Measurements from ENCODE around the gene IFNA10. TPM values are rescaled to one million over a fixed set of nuclear protein-coding genes. Genes with fewer than 3 reads are reported as not detected.

Gene IFNA10
- total RNA-seq = not detected in 2 replicates

GRCh38 chr9:21207043-21207442 lies at the start of gene IFNA10:
Gene IFNA10 (minus strand): TSS chr9:21207143. CDS start chr9:21207097, 46 bp downstream.

GRCh38 chr9:21239911-21240310 lies 33.0 kb upstream of the IFNA10 start, which contains the start of gene IFNA14:
Gene IFNA14 (minus strand): TSS chr9:21240005. CDS start chr9:21239935, 70 bp downstream.

GRCh38 chr9:21228122-21228521 lies 21.2 kb upstream of the IFNA10 start, which contains the start of gene IFNA17:
Gene IFNA17 (minus strand): TSS chr9:21228222. CDS start chr9:21228173, 49 bp downstream.

GRCh38 chr9:21217211-21217610 lies 10.3 kb upstream of the IFNA10 start, which contains the start of gene IFNA16:
Gene IFNA16 (minus strand): TSS chr9:21217311. CDS start chr9:21217305, 6 bp downstream.

DNA sequence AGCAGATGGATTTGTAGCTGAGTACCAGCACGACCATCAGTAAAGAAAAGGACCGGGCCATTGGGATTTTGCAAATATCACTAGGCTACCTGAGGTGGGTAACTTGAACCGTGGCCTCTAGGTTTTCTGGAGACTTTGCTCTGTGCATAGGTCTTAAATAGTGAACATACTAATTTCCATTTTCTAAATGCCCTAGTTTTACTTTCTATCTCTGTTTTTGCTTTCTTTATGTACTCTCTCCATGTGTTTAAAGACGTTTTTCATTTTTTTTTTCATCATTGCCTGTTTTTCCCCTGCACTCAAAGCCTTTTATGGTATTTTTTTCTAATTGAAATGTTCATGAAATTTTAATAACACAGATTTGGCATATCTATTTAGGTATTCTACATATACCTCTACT lies 4.8 kb downstream of the IFNA10 start, which contains the start of gene IFNA7:
Gene IFNA7 (minus strand): TSS at position 101 of the 400 bp plus-strand sequence. CDS start 40 bp downstream, at position 61.

GRCh38 chr9:21187487-21187886 lies 19.5 kb downstream of the IFNA10 start, which contains the start of gene IFNA4:
Gene IFNA4 (minus strand): TSS chr9:21187587. CDS start chr9:21187531, 56 bp downstream.

DNA sequence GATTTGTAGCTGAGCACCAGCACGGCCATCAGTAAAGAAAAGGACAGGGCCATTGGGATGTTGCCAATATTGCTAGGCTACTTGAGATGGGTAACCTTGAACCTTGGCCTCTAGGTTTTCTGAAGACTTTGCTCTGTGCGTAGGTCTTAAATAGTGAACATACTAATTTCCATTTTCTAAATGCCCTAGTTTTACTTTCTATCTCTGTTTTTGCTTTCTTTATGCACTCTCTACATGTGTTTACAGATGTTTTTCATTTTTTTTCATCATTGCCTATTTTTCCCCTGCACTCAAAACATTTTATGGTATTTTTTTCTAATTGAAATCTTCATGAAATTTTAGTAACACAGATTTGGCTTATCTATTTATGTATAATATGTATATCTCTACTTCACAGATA lies 40.4 kb downstream of the IFNA10 start, which contains the start of gene IFNA21:
Gene IFNA21 (minus strand): TSS at position 101 of the 400 bp plus-strand sequence. CDS start 48 bp downstream, at position 53.

Other genes with a start within 250 kb of the IFNA10 start
- gene HACD4, start 175.5 kb downstream of the IFNA10 start, total RNA-seq = 0.45 and 0.56 TPM in 2 replicates
- gene IFNB1, start 129.2 kb downstream of the IFNA10 start, total RNA-seq = not detected in 2 replicates
- gene IFNW1, start 65.3 kb downstream of the IFNA10 start, total RNA-seq = not detected in 2 replicates
- not detected in 2 replicates for gene IFNA21, start 40.5 kb downstream of the IFNA10 start, total RNA-seq
- gene IFNA4, start 19.6 kb downstream of the IFNA10 start, total RNA-seq = not detected in 2 replicates
- not detected in 2 replicates for gene IFNA7, start 4.9 kb downstream of the IFNA10 start, total RNA-seq
- not detected in 2 replicates for gene IFNA16, start 10.2 kb upstream of the IFNA10 start, total RNA-seq
- not detected in 2 replicates for gene IFNA17, start 21.1 kb upstream of the IFNA10 start, total RNA-seq
- gene IFNA14, start 32.9 kb upstream of the IFNA10 start, total RNA-seq = not detected in 2 replicates
- gene IFNA5, start 98.2 kb upstream of the IFNA10 start, total RNA-seq = 0.09 TPM in 1 of 2 replicates, not detected in the other
- 32.2 and 38.3 TPM in 2 replicates for gene KLHL9, start 128.3 kb upstream of the IFNA10 start, total RNA-seq
- gene IFNA6, start 143.7 kb upstream of the IFNA10 start, total RNA-seq = not detected in 2 replicates
- not detected in 2 replicates for gene IFNA13, start 160.9 kb upstream of the IFNA10 start, total RNA-seq
- not detected in 2 replicates for gene IFNA2, start 178.3 kb upstream of the IFNA10 start, total RNA-seq
- gene IFNA8, start 202.0 kb upstream of the IFNA10 start, total RNA-seq = not detected in 2 replicates
- not detected in 2 replicates for gene IFNA1, start 233.3 kb upstream of the IFNA10 start, total RNA-seq

Data from endothelial cell of coronary artery (primary cell).